K562 (cell line): ENCODE results near the gene BCL7B. TPM values are rescaled to one million over a fixed set of nuclear protein-coding genes. Genes with fewer than 3 reads are reported as not detected.

Experiments used
- ATF4 ChIP-seq: fragments of 450-650 bp; formaldehyde crosslinking; IDR thresholded peaks from 2 replicates; pipeline ENCODE4 v1.4.0; 2022; ENCODE audit warnings: mild to moderate bottlenecking, moderate library complexity
- ATF7 ChIP-seq: fragments of 450-650 bp; IDR thresholded peaks from 2 replicates; pipeline ENCODE4 v1.7.1; 2014; ENCODE audit warnings: mild to moderate bottlenecking, moderate library complexity
- CBFA2T3 ChIP-seq: fragments of 450-650 bp; IDR thresholded peaks from 2 replicates; pipeline ENCODE4 v1.6.1; 2017
- CREB3L1 ChIP-seq: fragments of 450-650 bp; IDR thresholded peaks from 2 replicates; pipeline ENCODE4 v1.6.1; 2014; ENCODE audit warnings: low read depth, mild to moderate bottlenecking, moderate library complexity, borderline replicate concordance
- DMBX1 ChIP-seq: fragments of 250-450 bp; sonication (Bioruptor Pico); IDR thresholded peaks from 2 replicates; pipeline ENCODE4 v1.8.0; 2022; ENCODE audit warnings: inconsistent platforms, mild to moderate bottlenecking, moderate library complexity, borderline replicate concordance
- JUND ChIP-seq, 2 experiments: IDR thresholded peaks; 2 replicates in 1 of 2; 3 replicates in 1 of 2; pipeline ENCODE4 v1.6.1; 2011; ENCODE audit warnings: borderline replicate concordance in 2 of 2, low read depth in 2 of 2, low read length in 2 of 2, improper control_type of control experiment in 1 of 2, missing biosample characterization in 1 of 2, missing genetic modification characterization in 1 of 2, missing genetic modification reagents in 1 of 2
- KDM2B ChIP-seq: fragments of 250-450 bp; sonication (Bioruptor Pico); IDR thresholded peaks from 2 replicates; pipeline ENCODE4 v1.8.0; 2021; ENCODE audit warnings: mild to moderate bottlenecking, moderate library complexity
- NFIC ChIP-seq: fragments of 450-650 bp; IDR thresholded peaks from 2 replicates; pipeline ENCODE4 v1.6.1; 2017; ENCODE audit warnings: mild to moderate bottlenecking, inconsistent platforms
- PREB ChIP-seq: sonication (generic); formaldehyde crosslinking; IDR thresholded peaks from 2 replicates; pipeline ENCODE4 v1.8.1; 2023; ENCODE audit warnings: mild to moderate bottlenecking, missing genetic modification reagents
- RBFOX2 ChIP-seq: fragments of 200-400 bp; formaldehyde crosslinking; IDR thresholded peaks from 2 replicates; pipeline ENCODE4 v1.6.1; 2017; ENCODE audit warnings: low read depth, mild to moderate bottlenecking, low read length, moderate library complexity
- RCOR1 ChIP-seq, 2 experiments: IDR thresholded peaks; 2 replicates each; pipeline ENCODE4 v1.6.1; 2012; ENCODE audit warnings: low read depth in 2 of 2, low read length in 2 of 2, borderline replicate concordance in 1 of 2, improper control_type of control experiment in 1 of 2
- TAF1 ChIP-seq: IDR thresholded peaks from 2 replicates; pipeline ENCODE4 v1.6.1; 2011; ENCODE audit warnings: mild to moderate bottlenecking, low read length, moderate library complexity; ENCODE audit not compliant: insufficient read depth, control insufficient read depth, severe bottlenecking; ENCODE audit errors: extremely low read depth
- TOE1 ChIP-seq, 2 experiments: fragments of 450-650 bp in 1 of 2; sonication (generic) in 1 of 2; formaldehyde crosslinking in 1 of 2; IDR thresholded peaks; 2 replicates each; pipeline versions ENCODE4 v1.7.1 to v1.8.0; 2016 to 2022; ENCODE audit warnings: borderline replicate concordance in 2 of 2, mild to moderate bottlenecking in 2 of 2, antibody characterized with exemption in 1 of 2, inconsistent platforms in 1 of 2, low read depth in 1 of 2, missing genetic modification reagents in 1 of 2, moderate library complexity in 1 of 2
- ZBTB1 ChIP-seq: sonication (generic); formaldehyde crosslinking; IDR thresholded peaks from 2 replicates; pipeline ENCODE4 v1.8.1; 2023; ENCODE audit warnings: missing genetic modification reagents, low read depth, mild to moderate bottlenecking, borderline replicate concordance
- ZNF12 ChIP-seq: sonication (generic); formaldehyde crosslinking; IDR thresholded peaks from 2 replicates; pipeline ENCODE4 v1.4.0; 2020; ENCODE audit warnings: mild to moderate bottlenecking, missing genetic modification reagents
- ZNF263 ChIP-seq: sonication (generic); formaldehyde crosslinking; IDR thresholded peaks from 2 replicates; pipeline ENCODE4 v1.8.0; 2022; ENCODE audit warnings: mild to moderate bottlenecking, missing genetic modification reagents, borderline replicate concordance
- ZNF699 ChIP-seq: fragments of 250-450 bp; sonication (Bioruptor Pico); IDR thresholded peaks from 2 replicates; pipeline ENCODE4 v1.8.0; 2021; ENCODE audit warnings: mild to moderate bottlenecking, moderate library complexity; ENCODE audit not compliant: insufficient replicate concordance
- polyA plus RNA-seq, 8 experiments: library from polyadenylated mRNA; depleted of rRNA in 4 of 8; stranded (reverse) in 5 of 8; unstranded in 3 of 8; fragments of >200 nt; fragmentation: Nextera tagmentation in 2 of 8; fragmentation: Illumina TruSeq in 1 of 8; extraction: Ambion mirVana in 2 of 8; extraction: Trizol in 1 of 8; gene quantifications; 2 replicates each; pipeline versions ENCODE4 v1.2.1 to v1.2.3, GENCODE V29; 2011 to 2014; ENCODE audit warnings: inconsistent platforms in 1 of 8, missing spikeins in 1 of 8
- total RNA-seq, 7 experiments: library from RNA; depleted of rRNA in 6 of 7; stranded (reverse); fragments of >200 nt in 6 of 7; fragmentation: Illumina TruSeq in 2 of 7; extraction: Trizol in 2 of 7; gene quantifications; 2 replicates each; pipeline versions ENCODE4 v1.2.1 to v1.2.3, GENCODE V29; 2011 to 2021; ENCODE audit warnings: low replicate concordance in 1 of 7
- TF ChIP-seq, protein P1 (sequence below): fragments of 450-650 bp; IDR thresholded peaks from 2 replicates; pipeline ENCODE4 v1.6.1; 2016
- TF ChIP-seq, protein P2 (sequence below), 2 experiments: fragments of 450-650 bp in 1 of 2; sonication (generic) in 1 of 2; formaldehyde crosslinking in 1 of 2; IDR thresholded peaks in 1 of 2; conservative IDR thresholded peaks in 1 of 2; 2 replicates each; pipeline versions ENCODE4 v1.6.1 to v1.8.1; 2016 to 2023; ENCODE audit warnings: mild to moderate bottlenecking in 2 of 2, moderate library complexity in 2 of 2, inconsistent platforms in 1 of 2, missing genetic modification reagents in 1 of 2

BCL7B gene
- total and polyA plus RNA-seq, 9 of the 15 experiments (the other 6 are each of a cell fraction or from before 2014, with no cell fraction given), result 10.0 to 73.2 (median 32.9) TPM

GRCh38 chr7:73519867-73520672 is 37.4 kb downstream of the BCL7B start (continued):
- TF ChIP-seq PREB (CRISPR knock-in tag), result 0 out of 2 replicates have a peak, but pooled peaks have one; percentile 61
- TF ChIP-seq TAF1, result peak; percentile 17
- TF ChIP-seq NFIC, result peak; percentile 52
- no peak for TF ChIP-seq ZNF699 (CRISPR knock-in tag)
- no peak for TF ChIP-seq CBFA2T3
- 0 out of 2 replicates have a peak, but pooled peaks have one; percentile 25 for TF ChIP-seq CREB3L1
- TF ChIP-seq, protein P1, sequence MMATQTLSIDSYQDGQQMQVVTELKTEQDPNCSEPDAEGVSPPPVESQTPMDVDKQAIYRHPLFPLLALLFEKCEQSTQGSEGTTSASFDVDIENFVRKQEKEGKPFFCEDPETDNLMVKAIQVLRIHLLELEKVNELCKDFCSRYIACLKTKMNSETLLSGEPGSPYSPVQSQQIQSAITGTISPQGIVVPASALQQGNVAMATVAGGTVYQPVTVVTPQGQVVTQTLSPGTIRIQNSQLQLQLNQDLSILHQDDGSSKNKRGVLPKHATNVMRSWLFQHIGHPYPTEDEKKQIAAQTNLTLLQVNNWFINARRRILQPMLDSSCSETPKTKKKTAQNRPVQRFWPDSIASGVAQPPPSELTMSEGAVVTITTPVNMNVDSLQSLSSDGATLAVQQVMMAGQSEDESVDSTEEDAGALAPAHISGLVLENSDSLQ, result peak; percentile 71
- TF ChIP-seq ZBTB1, result no peak
- TF ChIP-seq ATF4 (CRISPR knock-in tag), result no peak
- TF ChIP-seq KDM2B (CRISPR knock-in tag), result no peak
- no peak for TF ChIP-seq RCOR1 (IDR thresholded peaks at IDR 0.05; ENCODE audit: borderline replicate concordance in 1 of 2, low read depth in 2 of 2, low read length in 2 of 2)
- TF ChIP-seq ATF7, result 0 out of 2 replicates have a peak, but pooled peaks have one; percentile 31
- no peak for TF ChIP-seq ZNF263 (CRISPR knock-in tag)
- TF ChIP-seq TOE1 (IDR thresholded peaks at IDR 0.05; ENCODE audit: borderline replicate concordance), result no peak
- TF ChIP-seq TOE1 (CRISPR knock-in tag; IDR thresholded peaks at IDR 0.05; ENCODE audit: borderline replicate concordance, low read depth), result no peak
- TF ChIP-seq, protein P2, sequence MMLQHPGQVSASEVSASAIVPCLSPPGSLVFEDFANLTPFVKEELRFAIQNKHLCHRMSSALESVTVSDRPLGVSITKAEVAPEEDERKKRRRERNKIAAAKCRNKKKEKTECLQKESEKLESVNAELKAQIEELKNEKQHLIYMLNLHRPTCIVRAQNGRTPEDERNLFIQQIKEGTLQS (IDR thresholded peaks at IDR 0.05), result peak; percentile 13; the same call in 1 of the 2 replicates
- TF ChIP-seq, protein P2 (CRISPR knock-in tag; conservative IDR thresholded peaks at IDR 0.05), result no peak
- 0 out of 2 replicates have a peak, but pooled peaks have one; percentile 16 for TF ChIP-seq JUND (IDR thresholded peaks at IDR 0.05; ENCODE audit: borderline replicate concordance, low read depth, low read length)
- TF ChIP-seq JUND (tag; IDR thresholded peaks at IDR 0.05; ENCODE audit: borderline replicate concordance, low read depth, low read length), result no peak
- TF ChIP-seq RBFOX2, result peak; percentile 49; the same call in 1 of the 2 replicates
- TF ChIP-seq ZNF12, result no peak
- 0 out of 2 replicates have a peak, but pooled peaks have one; percentile 45 for TF ChIP-seq DMBX1 (CRISPR knock-in tag)
